Measurements from ENCODE around the gene DDTL. TPM values are rescaled to one million over a fixed set of nuclear protein-coding genes. Genes with fewer than 3 reads are reported as not detected.
"Not testable (repeated sequence)": the region's sequence is repeated elsewhere in the genome, so short reads cannot be mapped to it uniquely, and the experiment has no call there.

Gene DDTL
- 3.5 and 4.2 TPM in 2 replicates for total RNA-seq (2014; rRNA removed; shearing (Covaris generic))

GRCh38 chr22:23966568-23966967 lies at the start of gene DDTL:
TSS of gene DDTL (plus strand) at chr22:23966888. CDS start at chr22:23966915, 27 bp downstream.
- DNase-seq; H3K4me3 ChIP-seq (ENCODE audit: insufficient read depth, low read depth, low read length); H3K27me3 ChIP-seq (ENCODE audit: control insufficient read depth, insufficient read depth, low read length): not testable (repeated sequence)
- peaks cover 16% of the 10 kb centered on the region for H3K36me3 ChIP-seq (replicated peaks; ENCODE audit: control insufficient read depth, insufficient read depth, low read length)

- DNase-seq; H3K36me3 ChIP-seq (replicated peaks; ENCODE audit: control insufficient read depth, insufficient read depth, low read length); H3K27me3 ChIP-seq (ENCODE audit: control insufficient read depth, insufficient read depth, low read length); H3K4me3 ChIP-seq (ENCODE audit: insufficient read depth, low read depth, low read length): not testable (repeated sequence)
Measured at GRCh38 chr22:23920267-23920611, 46.4 kb upstream of the DDTL start.

- DNase-seq, result not testable (repeated sequence)
Measured at GRCh38 chr22:23921586-23922201, 45.0 kb upstream of the DDTL start.

GRCh38 chr22:23922921-23923320 lies 43.8 kb upstream of the DDTL start:
- Histone ChIP-seq H3K36me3 (replicated peaks; ENCODE audit: control insufficient read depth, insufficient read depth, low read length) (peaks cover 1% of the 10 kb centered on the region), H3K4me3 (ENCODE audit: insufficient read depth, low read depth, low read length) (no peak overlapping the region), H3K27me3 (ENCODE audit: control insufficient read depth, insufficient read depth, low read length) (no peaks in the 10 kb centered on the region)
- DNase-seq, result no peak

More at GRCh38 chr22:23921586-23922201, 45.0 kb upstream of the DDTL start:
- H3K27me3 ChIP-seq (ENCODE audit: control insufficient read depth, insufficient read depth, low read length); H3K4me3 ChIP-seq (ENCODE audit: insufficient read depth, low read depth, low read length); H3K36me3 ChIP-seq (replicated peaks; ENCODE audit: control insufficient read depth, insufficient read depth, low read length): not testable (repeated sequence)

- no peak overlapping the region for H3K4me3 ChIP-seq (ENCODE audit: insufficient read depth, low read depth, low read length)
- no peaks in the 10 kb centered on the region for H3K27me3 ChIP-seq (ENCODE audit: control insufficient read depth, insufficient read depth, low read length)
- peaks cover 5% of the 10 kb centered on the region for H3K36me3 ChIP-seq (replicated peaks; ENCODE audit: control insufficient read depth, insufficient read depth, low read length)
- no peak for DNase-seq
Measured at GRCh38 chr22:23925020-23925606, 41.6 kb upstream of the DDTL start.

- no peak overlapping the region for H3K4me3 ChIP-seq (ENCODE audit: insufficient read depth, low read depth, low read length)
- H3K27me3 ChIP-seq (ENCODE audit: control insufficient read depth, insufficient read depth, low read length), result no peaks in the 10 kb centered on the region
- DNase-seq, result no peak
- H3K36me3 ChIP-seq (replicated peaks; ENCODE audit: control insufficient read depth, insufficient read depth, low read length), result peaks cover 5% of the 10 kb centered on the region
Measured at GRCh38 chr22:23926561-23926960, 40.1 kb upstream of the DDTL start.

GRCh38 chr22:23938328-23939016 lies 28.2 kb upstream of the DDTL start:
- Histone ChIP-seq H3K27me3 (ENCODE audit: control insufficient read depth, insufficient read depth, low read length) (no peaks in the 10 kb centered on the region), H3K36me3 (replicated peaks; ENCODE audit: control insufficient read depth, insufficient read depth, low read length) (no peaks in the 10 kb centered on the region), H3K4me3 (ENCODE audit: insufficient read depth, low read depth, low read length) (no peak overlapping the region)
- peak; percentile 21 for DNase-seq

GRCh38 chr22:23939017-23939357 lies 27.7 kb upstream of the DDTL start:
- no peak for DNase-seq
- Histone ChIP-seq H3K27me3 (ENCODE audit: control insufficient read depth, insufficient read depth, low read length) (no peaks in the 10 kb centered on the region), H3K4me3 (ENCODE audit: insufficient read depth, low read depth, low read length) (no peak overlapping the region), H3K36me3 (replicated peaks; ENCODE audit: control insufficient read depth, insufficient read depth, low read length) (no peaks in the 10 kb centered on the region)

- not testable (repeated sequence) for H3K27me3 ChIP-seq (ENCODE audit: control insufficient read depth, insufficient read depth, low read length); H3K36me3 ChIP-seq (replicated peaks; ENCODE audit: control insufficient read depth, insufficient read depth, low read length); H3K4me3 ChIP-seq (ENCODE audit: insufficient read depth, low read depth, low read length); DNase-seq
Measured at GRCh38 chr22:23940166-23940565, 26.5 kb upstream of the DDTL start.

GRCh38 chr22:23947391-23947790 lies 19.3 kb upstream of the DDTL start:
- not testable (repeated sequence) for DNase-seq; H3K27me3 ChIP-seq (ENCODE audit: control insufficient read depth, insufficient read depth, low read length); H3K36me3 ChIP-seq (replicated peaks; ENCODE audit: control insufficient read depth, insufficient read depth, low read length); H3K4me3 ChIP-seq (ENCODE audit: insufficient read depth, low read depth, low read length)

GRCh38 chr22:23949764-23950163 lies 16.9 kb upstream of the DDTL start:
- H3K4me3 ChIP-seq (ENCODE audit: insufficient read depth, low read depth, low read length); DNase-seq; H3K27me3 ChIP-seq (ENCODE audit: control insufficient read depth, insufficient read depth, low read length); H3K36me3 ChIP-seq (replicated peaks; ENCODE audit: control insufficient read depth, insufficient read depth, low read length): not testable (repeated sequence)

- peak; percentile 54 for DNase-seq
- not testable (repeated sequence) for H3K36me3 ChIP-seq (replicated peaks; ENCODE audit: control insufficient read depth, insufficient read depth, low read length); H3K4me3 ChIP-seq (ENCODE audit: insufficient read depth, low read depth, low read length); H3K27me3 ChIP-seq (ENCODE audit: control insufficient read depth, insufficient read depth, low read length)
Measured at GRCh38 chr22:23951383-23951782, 15.3 kb upstream of the DDTL start.

- H3K36me3 ChIP-seq (replicated peaks; ENCODE audit: control insufficient read depth, insufficient read depth, low read length); H3K27me3 ChIP-seq (ENCODE audit: control insufficient read depth, insufficient read depth, low read length); H3K4me3 ChIP-seq (ENCODE audit: insufficient read depth, low read depth, low read length); DNase-seq: not testable (repeated sequence)
Measured at GRCh38 chr22:23952794-23953405, 13.8 kb upstream of the DDTL start.

GRCh38 chr22:23953485-23953884 lies 13.2 kb upstream of the DDTL start:
- DNase-seq; H3K36me3 ChIP-seq (replicated peaks; ENCODE audit: control insufficient read depth, insufficient read depth, low read length); H3K27me3 ChIP-seq (ENCODE audit: control insufficient read depth, insufficient read depth, low read length); H3K4me3 ChIP-seq (ENCODE audit: insufficient read depth, low read depth, low read length): not testable (repeated sequence)
